GM19239 (cell line): ENCODE measurements around the gene ARHGDIG.
A peak's percentile ranks its signal among the peaks of the same experiment; 100 is the strongest.
"Not testable (repeated sequence)": the region's sequence is repeated elsewhere in the genome, so short reads cannot be mapped to it uniquely, and the experiment has no call there.

Experiments
- DNase-seq: peaks from one replicate; pipeline ENCODE4 v3.0.0; 2011; ENCODE audit warnings: low spot score; ENCODE audit not compliant: insufficient read length
- FAIRE-seq: peaks from 2 replicates; lab custom pipeline; 2011; peaks lifted over from hg19 to GRCh38; lab: Jason Lieb, UNC

ARHGDIG gene

DNA sequence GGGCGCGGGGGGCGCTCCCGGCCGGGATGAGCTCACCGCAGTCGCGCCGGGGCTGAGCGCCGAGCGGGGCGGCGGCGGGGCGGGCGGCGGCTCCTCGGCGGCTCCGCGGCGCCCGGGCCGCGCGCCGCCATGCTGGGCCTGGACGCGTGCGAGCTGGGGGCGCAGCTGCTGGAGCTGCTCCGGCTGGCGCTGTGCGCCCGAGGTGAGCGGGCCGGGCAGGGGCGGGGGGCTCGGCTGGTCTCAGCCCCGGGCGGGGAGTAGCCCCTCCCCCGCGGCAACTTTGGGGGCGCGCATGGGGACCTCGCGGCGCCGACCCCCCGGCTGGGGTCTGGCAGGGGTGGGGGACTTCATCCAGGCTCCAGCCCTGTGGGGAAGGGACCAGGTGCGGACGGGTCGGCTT lies at the start of gene ARHGDIG:
Gene ARHGDIG, plus strand, starts transcription at position 40 of the 400 bp plus-strand sequence. Its CDS starts 90 bp downstream, at position 130.
- DNase-seq (no peak), FAIRE-seq (no peak)

DNA sequence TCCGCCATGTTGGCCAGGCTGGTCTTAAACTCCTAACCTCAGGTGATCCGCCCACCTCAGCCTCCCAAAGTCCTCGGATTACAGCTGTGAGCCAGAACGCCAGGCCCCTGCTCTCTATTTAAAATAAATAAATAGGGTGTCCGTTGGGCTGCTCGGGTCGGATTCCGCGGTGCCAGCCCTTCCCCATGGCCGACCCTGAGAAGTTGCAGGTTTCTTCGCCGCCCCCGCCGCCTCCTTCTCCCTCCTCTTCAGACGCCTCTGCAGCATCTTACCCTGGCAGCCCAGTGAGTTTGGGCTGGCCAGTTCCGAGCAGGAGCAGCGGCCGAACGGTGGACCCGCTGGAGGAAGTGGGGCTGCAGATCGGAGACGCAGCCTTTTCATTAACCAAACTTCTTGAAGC lies 49.4 kb upstream of the ARHGDIG start:
- DNase-seq = no peak
- no peak for FAIRE-seq

DNA sequence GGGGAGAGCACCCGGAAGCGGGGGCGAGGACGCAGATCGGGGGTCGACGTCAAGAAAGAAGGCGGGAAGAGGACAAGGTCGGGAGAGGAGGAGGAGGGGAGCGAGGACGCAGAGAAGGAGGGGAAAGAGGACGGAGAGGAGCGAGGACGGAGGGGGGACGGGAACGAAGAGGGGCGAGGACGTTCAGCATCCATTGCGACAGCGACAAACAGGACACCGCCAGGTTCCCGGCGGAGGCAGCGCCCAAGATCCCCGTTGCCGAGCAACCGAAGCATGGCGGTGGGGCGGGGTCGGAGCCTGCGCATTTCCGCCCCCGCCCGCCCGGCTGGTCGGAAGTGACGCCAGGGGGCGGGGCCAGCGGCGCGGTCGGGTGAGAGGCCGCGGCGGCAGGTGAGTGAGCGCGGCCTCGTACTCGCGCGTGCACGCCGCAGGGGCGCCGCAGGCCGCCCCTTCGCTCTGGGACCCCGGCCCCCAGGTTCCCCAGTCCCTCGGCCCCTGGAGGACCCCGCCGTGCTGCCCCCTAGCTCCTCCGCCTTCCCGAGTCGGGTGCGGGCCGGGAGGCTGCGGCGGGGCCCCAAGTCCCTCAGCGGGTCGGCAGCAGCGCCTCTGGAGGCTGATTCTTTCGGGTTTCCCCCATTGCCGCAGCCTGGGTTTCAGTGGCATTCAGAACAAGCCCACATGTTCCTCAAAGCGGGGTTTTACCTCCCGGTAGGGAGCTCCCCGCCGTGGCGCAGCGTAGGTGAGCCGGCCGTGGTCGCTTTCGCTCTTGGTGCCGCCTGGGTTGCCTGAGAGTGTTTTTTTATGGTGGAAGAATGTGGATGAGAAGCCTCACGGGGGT lies 45.7 kb upstream of the ARHGDIG start, which contains the start of gene FAM234A:
Gene FAM234A, plus strand, starts transcription at position 354 of the 838 bp plus-strand sequence. CDS start 19,593 bp downstream, outside the sequence.
- peak; percentile 89 for DNase-seq
- peak; percentile 87 for FAIRE-seq

DNA sequence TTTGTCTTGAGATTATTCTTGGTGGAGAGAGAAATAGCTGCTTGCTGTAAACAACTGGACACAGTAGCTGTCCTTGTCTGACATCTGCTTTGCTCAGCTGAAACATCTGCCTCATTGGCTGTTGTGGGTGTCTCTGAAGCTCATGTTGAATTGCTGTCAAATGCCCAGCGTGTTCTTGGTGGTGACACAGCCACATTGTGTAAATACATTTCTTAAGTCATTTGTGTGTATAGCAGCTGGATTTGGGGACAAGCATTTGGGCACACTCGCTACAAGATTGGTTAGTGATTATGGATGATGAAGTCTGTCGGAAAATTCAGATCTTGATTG lies 40.5 kb upstream of the ARHGDIG start:
- DNase-seq = no peak
- no peak for FAIRE-seq

DNA sequence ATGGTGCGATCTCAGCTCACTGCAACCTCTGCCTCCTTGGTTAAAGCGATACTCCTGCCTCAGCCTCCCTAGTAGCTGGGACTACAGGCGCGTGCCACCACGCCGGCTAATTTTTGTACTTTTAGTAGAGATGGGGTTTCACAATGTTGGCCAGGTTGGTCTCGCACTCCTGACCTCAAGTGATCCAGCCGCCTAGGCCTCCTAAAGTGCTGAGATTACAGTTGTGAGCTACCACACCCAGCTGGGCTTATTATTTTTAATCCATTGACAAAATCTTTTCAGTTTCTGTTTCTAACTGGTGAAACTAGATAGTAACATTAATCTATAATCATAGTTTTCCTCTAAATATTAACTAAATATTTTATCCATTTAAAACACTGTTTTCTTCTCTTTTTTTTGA lies 39.8 kb upstream of the ARHGDIG start:
- FAIRE-seq (no peak), DNase-seq (no peak)

DNA sequence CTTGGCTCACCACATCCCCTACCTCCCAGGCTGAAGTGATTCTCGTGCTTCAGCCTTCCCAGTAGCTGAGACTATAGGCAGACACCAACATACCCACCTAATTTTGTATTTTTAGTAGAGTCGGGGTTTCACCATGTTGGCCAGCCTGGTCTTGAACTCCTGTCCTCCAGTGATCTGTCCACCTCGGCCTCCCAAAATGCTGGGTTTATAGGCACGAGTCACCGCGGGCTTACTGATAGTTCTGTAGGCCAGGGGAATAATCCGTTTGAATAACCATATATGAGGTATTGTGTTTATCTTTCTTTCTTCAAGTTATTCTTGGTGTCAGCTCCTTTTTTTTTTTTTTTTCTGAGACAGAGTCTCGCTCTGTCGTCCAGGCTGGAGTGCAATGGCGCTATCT lies 38.1 kb upstream of the ARHGDIG start:
- DNase-seq (no peak), FAIRE-seq (no peak)

DNA sequence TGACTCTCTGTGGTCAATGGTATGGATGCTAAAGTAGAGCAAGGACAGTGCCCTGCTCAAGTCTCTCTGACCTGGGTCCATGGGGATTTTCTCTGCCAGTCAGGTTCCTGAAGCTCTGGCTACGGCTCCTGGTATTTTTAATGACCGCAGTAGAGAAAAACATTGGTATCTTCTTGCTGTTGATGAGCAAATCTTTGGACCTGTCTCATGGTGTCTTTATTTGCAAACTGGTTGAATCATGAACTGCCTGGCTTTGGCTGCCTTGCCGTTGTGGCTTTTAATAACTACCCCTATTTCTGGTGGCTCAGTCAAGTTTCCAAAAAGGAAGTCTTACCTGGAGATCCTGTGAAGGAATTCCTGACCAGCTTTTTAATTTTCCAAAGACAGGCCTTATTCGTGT lies 37.0 kb upstream of the ARHGDIG start:
- no peak for DNase-seq
- no peak for FAIRE-seq

DNA sequence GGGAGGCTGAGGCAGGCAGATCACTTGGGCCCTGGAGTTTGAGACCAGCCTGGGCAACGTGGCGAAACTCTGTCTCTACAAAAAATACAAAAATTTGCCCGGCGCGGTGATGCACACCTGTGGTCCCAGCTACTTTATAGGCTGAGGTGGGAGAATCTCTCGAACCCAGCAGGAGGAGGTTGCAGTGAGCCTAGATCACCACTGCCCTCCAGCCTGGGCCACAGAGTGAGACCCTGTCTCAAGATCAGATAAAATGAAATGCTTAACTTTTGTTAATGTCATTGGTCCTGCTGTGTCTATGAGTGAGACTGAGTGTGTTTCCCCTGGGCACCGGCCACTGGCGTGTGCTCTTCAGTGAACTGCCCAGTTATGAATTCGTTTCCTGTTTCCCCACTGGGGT lies 35.3 kb upstream of the ARHGDIG start:
- DNase-seq (no peak), FAIRE-seq (no peak)

DNA sequence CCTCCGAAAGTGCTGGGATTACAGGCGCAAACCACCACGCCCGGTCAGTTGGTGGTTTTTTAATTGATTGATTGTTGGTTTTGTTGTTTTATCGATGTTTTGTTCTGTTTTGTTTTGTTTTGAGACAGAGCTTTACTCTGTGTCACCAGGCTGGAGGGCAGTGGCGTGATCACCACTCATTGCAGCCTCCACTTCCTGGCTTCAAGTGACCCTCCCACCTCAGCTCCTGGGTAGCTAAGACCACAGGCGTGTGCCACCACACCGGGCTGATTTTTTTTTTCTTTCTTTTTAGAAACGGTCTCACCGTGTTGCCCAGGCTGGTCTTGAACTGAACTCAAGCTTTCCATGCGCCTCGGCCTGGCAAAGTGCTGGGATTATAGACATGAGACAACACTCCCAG lies 33.4 kb upstream of the ARHGDIG start:
- FAIRE-seq (no peak), DNase-seq (no peak)

DNA sequence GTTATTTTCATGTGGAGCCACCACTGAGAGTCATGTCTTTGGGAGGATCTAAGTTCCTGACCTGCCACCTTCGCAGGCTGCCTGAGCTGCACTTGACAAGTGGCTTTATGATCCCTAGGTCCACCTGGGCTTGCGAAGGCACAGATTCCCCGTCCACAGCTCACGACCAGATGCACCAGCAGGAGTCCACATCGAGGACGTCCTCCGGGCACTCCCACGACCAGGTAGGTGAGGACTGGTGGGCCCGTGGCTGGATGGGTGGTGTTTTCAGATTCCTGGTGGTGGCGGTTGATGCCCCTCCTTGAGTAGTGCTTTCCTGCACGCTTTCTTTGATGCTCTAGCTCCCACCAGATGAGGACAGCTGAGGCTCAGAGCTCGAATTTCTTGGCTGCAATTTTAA lies 31.0 kb upstream of the ARHGDIG start:
- no peak for DNase-seq
- no peak for FAIRE-seq

DNA sequence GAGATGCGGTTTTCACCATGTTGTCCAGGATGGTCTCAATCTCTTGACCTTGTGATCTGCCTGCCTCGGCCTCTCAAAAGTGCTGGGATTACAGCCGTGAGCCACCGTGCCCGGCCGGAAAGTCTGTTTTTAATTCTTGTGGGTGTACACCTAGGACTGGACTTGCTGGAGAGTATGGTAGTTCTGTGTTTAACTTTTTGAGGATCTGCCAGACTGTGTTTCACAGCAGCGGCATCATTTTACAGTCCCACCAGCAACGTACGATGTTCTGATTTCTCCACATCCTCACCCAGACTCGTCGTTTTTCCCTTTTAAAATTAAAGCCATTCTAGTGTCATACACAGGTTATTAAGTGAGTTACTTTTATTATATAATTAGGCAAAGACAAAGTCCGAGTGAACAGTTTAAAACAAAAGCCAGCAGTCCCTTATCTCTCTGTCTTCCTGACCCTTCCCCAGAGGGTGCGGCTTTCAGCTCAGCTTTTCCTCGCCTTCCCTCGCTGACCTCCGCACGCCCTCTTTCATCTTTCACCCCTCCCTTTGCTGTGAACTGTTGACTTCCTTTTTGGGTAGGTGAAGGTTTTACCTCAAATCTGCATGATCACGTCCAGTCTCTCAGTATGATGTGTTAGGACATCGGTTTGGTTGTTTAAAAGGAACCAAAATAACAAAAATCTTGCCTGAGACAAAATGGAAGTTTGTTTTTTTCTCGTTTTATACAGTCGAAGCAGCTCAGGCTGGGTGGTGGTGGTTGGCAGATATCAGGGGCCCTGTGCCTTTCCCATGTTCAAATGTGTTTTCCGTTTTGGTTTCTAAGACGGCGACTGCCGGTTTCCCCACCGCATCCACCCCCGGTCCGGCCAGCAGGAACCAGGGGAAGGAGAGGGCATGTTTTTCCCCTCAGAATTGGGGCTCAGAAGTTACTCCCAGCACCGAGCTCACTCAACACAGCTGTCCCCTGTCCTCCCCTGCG lies 27.7 kb upstream of the ARHGDIG start:
- peak; percentile 48 for DNase-seq

DNA sequence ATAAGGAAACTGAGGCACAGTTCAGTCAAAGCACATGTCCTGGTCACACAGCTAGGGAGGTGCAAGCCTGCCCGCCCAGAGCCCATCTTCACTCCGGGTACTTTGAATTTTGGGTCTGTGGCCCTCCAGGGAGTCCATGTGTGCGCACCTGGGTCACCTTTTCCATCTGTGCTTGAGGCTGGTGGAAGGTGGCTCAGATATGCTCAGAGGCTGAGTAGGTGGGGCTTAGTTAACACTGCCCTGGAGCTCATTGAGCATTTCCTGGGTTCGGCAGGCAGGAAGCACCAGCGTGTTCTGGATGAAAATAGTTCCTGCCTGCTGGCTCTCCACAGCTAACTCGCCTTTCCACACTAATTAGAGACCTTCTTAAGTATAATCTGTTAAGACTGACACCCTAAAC lies 26.6 kb upstream of the ARHGDIG start:
- no peak for DNase-seq
- no peak for FAIRE-seq

More for the DNA sequence above, 27.7 kb upstream of the ARHGDIG start:
- FAIRE-seq = peak; percentile 90

DNA sequence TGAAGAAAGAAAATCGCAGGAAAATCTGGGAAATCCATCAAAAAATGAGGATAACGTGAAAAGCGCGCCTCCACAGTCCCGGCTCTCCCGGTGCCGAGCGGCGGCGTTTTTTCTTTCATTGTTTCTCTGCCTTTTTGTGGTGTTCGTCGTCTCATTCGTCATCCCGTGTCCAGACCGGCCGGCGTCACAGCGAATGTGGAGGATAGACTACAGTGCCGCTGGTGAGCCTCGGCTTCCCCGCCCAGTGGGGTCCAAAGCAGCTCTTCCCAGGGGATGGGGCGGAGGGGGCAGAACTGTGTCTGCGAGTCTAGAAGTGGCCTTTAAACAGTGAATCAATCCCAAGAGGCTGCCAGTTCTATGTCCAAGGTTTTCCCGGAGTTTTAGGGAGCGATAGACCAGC lies 25.9 kb upstream of the ARHGDIG start:
- no peak for FAIRE-seq

DNA sequence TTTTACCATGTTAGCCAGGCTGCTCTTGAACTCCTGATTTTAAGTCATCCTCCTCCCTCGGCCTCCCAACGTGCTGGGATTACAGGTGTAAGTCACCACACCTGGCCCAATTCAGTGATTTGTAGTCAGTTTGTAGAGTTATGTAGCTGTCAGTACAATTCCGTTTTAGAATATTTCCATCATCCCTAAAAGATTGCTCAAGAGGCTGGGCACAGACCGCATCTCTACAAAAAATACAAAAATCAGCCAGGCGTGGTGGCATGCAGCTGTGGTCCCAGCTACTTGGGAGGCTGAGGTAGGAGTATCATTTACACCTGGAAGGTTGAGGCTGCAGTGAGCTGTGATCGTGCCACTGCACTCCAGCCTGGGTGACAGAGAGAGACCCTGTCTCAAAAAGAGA lies 25.2 kb upstream of the ARHGDIG start:
- FAIRE-seq (no peak), DNase-seq (no peak)

More for the DNA sequence above, 25.9 kb upstream of the ARHGDIG start:
- no peak for DNase-seq

DNA sequence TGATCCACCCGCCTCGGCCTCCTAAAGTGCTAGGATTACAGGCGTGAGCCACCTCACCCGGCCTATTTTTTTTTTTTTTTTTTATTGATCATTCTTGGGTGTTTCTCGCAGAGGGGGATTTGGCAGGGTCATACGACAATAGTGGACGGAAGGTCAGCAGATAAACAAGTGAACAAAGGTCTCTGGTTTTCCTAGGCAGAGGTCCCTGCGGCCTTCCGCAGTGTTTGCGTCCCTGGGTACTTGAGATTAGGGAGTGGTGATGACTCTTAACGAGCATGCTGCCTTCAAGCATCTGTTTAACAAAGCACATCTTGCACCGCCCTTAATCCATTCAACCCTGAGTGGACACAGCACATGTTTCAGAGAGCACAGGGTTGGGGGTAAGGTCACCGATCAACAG lies 22.3 kb upstream of the ARHGDIG start:
- not testable (repeated sequence) for FAIRE-seq, DNase-seq

DNA sequence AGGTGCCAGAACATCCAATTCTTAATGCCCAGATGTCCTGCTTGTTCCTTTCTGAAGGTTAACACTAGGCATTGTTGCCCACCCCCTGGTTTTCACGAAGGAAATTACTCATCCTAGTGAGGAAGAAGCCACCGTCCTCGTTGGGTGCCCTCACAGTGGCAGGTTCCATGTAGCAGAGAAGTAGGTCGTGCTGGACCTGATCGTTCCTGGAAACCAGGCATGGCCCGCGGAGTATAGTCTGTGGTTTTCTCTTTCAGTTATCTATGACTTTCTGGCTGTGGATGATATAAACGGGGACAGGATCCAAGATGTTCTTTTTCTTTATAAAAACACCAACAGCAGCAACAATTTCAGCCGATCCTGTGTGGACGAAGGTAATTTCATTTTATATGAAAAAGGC lies 21.2 kb upstream of the ARHGDIG start:
- FAIRE-seq (no peak), DNase-seq (no peak)

DNA sequence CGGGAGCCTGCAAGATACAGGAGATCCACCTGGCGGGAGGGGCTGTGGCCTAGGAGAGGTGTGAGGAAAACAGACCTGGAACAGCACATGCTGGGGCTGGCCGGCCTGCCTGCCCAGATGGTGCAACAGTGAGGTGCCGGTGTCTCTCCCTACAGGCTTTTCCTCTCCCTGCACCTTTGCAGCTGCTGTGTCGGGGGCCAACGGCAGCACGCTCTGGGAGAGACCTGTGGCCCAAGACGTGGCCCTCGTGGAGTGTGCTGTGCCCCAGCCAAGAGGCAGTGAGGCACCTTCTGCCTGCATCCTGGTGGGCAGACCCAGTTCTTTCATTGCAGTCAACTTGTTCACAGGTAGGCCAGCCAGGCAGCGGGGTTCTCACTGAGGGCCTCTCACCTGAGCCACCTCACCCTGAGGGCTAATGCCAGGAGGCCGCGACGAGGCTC lies 20.6 kb upstream of the ARHGDIG start:
- DNase-seq = no peak

DNA sequence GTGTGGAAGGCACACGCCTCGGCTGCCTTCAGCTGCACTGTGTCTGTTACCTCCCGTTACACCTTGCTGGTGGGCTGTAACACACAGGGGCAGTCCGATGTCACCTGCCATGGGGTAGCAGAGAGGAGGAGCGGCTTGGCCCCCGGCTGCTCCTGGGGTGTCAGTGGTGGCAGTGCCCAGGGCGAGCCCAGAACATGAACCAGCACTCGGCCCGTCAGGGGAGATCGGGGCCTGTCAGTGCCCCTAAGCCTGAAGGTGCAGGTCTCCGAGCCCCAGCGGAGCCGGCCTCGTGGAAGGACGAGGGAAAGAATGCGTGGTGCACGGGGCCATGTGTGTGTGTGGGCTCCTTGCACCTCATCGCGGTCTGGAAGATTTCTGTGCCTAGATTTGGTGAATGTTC lies 20.1 kb upstream of the ARHGDIG start:
- FAIRE-seq (no peak), DNase-seq (no peak)

More for the DNA sequence above, 20.6 kb upstream of the ARHGDIG start:
- no peak for FAIRE-seq

DNA sequence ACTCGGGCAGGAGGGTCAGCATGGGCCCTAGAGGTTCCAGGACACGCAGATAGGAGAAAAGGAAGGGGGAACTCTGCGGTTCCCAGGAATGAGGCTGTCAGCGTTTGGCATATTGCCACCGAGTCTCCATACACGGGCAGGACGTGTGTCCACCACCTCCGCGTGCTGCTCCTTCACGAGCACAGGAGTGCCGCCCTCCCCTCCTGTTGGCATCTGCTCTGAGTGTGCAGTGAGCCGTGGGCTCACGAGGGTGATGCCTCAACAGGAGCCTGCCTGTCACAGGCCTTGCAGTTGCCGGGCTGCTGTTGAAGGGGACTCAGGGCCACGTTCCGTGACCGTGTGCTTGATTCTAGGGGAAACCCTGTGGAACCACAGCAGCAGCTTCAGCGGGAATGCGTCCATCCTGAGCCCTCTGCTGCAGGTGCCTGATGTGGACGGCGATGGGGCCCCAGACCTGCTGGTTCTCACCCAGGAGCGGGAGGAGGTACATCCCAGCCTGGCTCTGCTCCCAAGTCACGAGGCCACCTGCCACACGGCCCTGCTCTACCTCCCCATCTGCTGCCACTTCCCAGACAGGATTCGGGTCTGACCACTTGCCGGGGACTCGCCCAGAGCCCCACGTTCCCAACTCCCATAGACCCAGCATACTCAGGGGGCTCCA lies 19.2 kb upstream of the ARHGDIG start:
- FAIRE-seq = no peak
- DNase-seq = no peak

DNA sequence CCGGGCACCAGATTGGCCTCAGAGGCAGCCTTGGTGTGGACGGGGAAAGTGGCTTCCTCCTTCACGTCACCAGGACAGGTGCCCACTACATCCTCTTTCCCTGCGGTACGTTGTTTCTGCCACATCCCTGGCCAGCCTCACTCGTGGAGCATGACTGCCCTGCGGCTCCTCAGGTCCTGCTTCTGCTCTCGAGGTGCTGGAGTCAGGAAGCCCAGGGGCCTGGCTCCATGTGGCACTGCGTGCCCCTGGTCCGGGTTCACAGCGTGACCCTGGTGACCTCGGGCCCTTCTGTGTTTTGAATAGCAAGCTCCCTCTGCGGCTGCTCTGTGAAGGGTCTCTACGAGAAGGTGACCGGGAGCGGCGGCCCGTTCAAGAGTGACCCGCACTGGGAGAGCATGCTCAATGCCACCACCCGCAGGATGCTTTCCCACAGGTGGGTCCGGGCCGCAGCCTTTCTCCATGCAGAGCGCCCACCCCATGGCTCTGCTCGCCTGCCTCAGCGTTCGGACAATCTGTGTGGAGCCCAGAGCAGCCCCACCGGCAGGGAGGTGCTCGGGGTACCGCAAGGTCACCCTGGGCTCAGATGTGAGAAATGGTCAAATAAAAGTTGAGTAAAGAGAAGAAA lies 18.2 kb upstream of the ARHGDIG start:
- DNase-seq = no peak
- no peak for FAIRE-seq
